Lower leg skin (tissue), 4 donors: ENCODE data around the gene MS4A6E. TPM values are rescaled to one million over a fixed set of nuclear protein-coding genes. Genes with fewer than 3 reads are reported as not detected.

Source experiments
- DNase-seq, 2 donors: peaks; one replicate each; pipeline ENCODE4 v3.0.0-alpha.2; 2019; ENCODE audit warnings: low spot score in 2 of 2
- H3K4me3 ChIP-seq: fragments of 200-600 bp; sonication (generic); 2 replicates; pipeline ENCODE4 v1.5.1; 2017; ENCODE audit warnings: mild to moderate bottlenecking, low read depth; ENCODE audit not compliant: poor library complexity, severe bottlenecking
- CTCF ChIP-seq, 3 donors: fragments of 450-650 bp; IDR thresholded peaks; one replicate each; pipeline ENCODE4 v1.5.1; 2016; ENCODE audit warnings: antibody characterized with exemption in 3 of 3, mild to moderate bottlenecking in 3 of 3, moderate library complexity in 2 of 3
- POLR2A ChIP-seq, 2 donors: fragments of 450-650 bp; IDR thresholded peaks; one replicate each; pipeline ENCODE4 v1.6.1; 2016 to 2017; ENCODE audit warnings: antibody characterized with exemption in 2 of 2, mild to moderate bottlenecking in 1 of 2, moderate library complexity in 1 of 2
- WGBS, 2 donors: methylation state at CpG; one replicate each; pipeline ENCODE4 v1.1.5; 2018; 5-methylcytosine and 5-hydroxymethylcytosine counted together
- intact Hi-C: fragments of 100-400 bp; cut with DNase I; formaldehyde crosslinking; loops from one replicate; pipeline ENCODE4 v1.15.0; 2023; ENCODE audit warnings: low total_unique reads
- total RNA-seq, 4 donors: library from RNA; depleted of rRNA; stranded (reverse); fragments of >200 nt; gene quantifications; one replicate each; pipeline ENCODE4 v1.1.0, GENCODE V29; 2016

Gene MS4A6E
- total RNA-seq, 4 donors from 2014 or later, result not detected

- intact Hi-C loops, result no loop called here
- TF ChIP-seq POLR2A (IDR thresholded peaks at IDR 0.05) (no peak), CTCF (IDR thresholded peaks at IDR 0.05) (no peak)
- DNase-seq, result peak; percentile 63 to 88
- WGBS, 2 donors, result 78 to 87% methylated on average over 2 of the region's 2 CpGs
- no peak overlapping the region for H3K4me3 ChIP-seq
These were observed 50.5 kb downstream of the MS4A6E start for GRCh38 chr11:60377401-60378136.

GRCh38 chr11:60378354-60378753, 51.3 kb downstream of the MS4A6E start, which contains the start of gene MS4A7:
TSS of gene MS4A7 (plus strand) at chr11:60378532. CDS start at chr11:60383142, 4,610 bp downstream.
- TF ChIP-seq POLR2A (IDR thresholded peaks at IDR 0.05), result no peak
- TF ChIP-seq CTCF (IDR thresholded peaks at IDR 0.05), result no peak
- no peak within 1 kb of the TSS for H3K4me3 ChIP-seq
- DNase-seq, result peak in 1 of 2 donors; percentile 24
- intact Hi-C loops, result no loop called here
- 52 to 54% methylated on average over 3 of the region's 3 CpGs for WGBS, 2 donors

DNA sequence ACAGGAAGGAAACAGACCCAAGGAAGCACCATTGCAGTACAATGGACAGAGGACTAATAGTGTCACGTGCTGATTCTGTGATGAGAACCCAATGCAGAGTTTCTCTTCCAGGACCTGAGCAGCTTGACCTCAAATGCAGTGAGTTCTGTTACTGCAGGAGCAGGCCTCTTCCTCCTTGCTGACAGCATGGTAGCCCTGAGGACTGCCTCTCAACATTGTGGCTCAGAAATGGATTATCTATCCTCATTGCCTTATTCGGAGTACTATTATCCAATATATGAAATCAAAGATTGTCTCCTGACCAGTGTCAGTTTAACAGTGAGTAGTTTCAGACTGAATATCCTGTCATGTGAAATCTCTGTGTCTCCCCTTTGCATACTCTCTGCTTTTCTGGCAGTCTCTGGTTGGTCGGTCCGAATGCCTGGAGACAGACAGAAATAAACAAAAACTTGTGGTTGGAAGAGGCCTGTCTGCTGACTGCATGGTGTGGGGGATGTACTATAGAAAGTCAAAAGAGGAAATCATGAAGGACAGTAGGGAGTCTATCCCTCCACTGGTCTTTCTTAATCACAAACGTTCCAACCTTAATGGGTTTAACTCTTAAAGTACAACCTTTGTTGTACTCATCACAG, 62.3 kb downstream of the MS4A6E start:
- no peak for DNase-seq
- 43 to 44% methylated on average over 5 of the region's 5 CpGs for WGBS, 2 donors
- TF ChIP-seq CTCF (IDR thresholded peaks at IDR 0.05) (no peak), POLR2A (IDR thresholded peaks at IDR 0.05) (no peak)

GRCh38 chr11:60390419-60390818, 63.4 kb downstream of the MS4A6E start:
- intact Hi-C loops, result no loop called here
- no peak for TF ChIP-seq POLR2A (IDR thresholded peaks at IDR 0.05)
- no peak for TF ChIP-seq CTCF (IDR thresholded peaks at IDR 0.05)
- DNase-seq, result no peak
- no peak overlapping the region for H3K4me3 ChIP-seq

More for the DNA sequence above, 62.3 kb downstream of the MS4A6E start:
- no peak overlapping the region for H3K4me3 ChIP-seq
- intact Hi-C loops, result no loop called here

Other genes starting within 250 kb of the MS4A6E start
- gene MS4A2, start 238.6 kb upstream of the MS4A6E start, total RNA-seq, result 1 to 10 TPM in 1 of 4 donors, under 1 TPM in 3; 0.13 to 1.8 (median 0.32) TPM
- 10 to 100 TPM in 3 of 4 donors, 1 to 10 TPM in 1; 4.1 to 22.2 (median 15.0) TPM for gene MS4A6A, start 144.2 kb upstream of the MS4A6E start, total RNA-seq
- 1 to 10 TPM in 3 of 4 donors, under 1 TPM in 1; 0.25 to 1.6 (median 1.4) TPM for gene MS4A4E, start 84.1 kb upstream of the MS4A6E start, total RNA-seq
- gene MS4A4A, start 46.6 kb upstream of the MS4A6E start, total RNA-seq, result 1 to 10 TPM; 3.0 to 9.5 (median 6.2) TPM
- 1 to 10 TPM; 2.4 to 5.7 (median 2.8) TPM for gene MS4A7, start 51.3 kb downstream of the MS4A6E start, total RNA-seq
- 1 to 10 TPM in 1 of 4 donors, under 1 TPM in 2, not detected in 1; 0.10 to 1.2 (median 0.38) TPM for gene MS4A14, start 69.2 kb downstream of the MS4A6E start, total RNA-seq
- not detected for gene MS4A5, start 102.3 kb downstream of the MS4A6E start, total RNA-seq
- gene MS4A1, start 128.6 kb downstream of the MS4A6E start, total RNA-seq, result under 1 TPM in 2 of 4 donors, not detected in 2; 0.27 to 0.72 TPM
- gene MS4A12, start 165.5 kb downstream of the MS4A6E start, total RNA-seq, result not detected
- not detected for gene MS4A13, start 188.1 kb downstream of the MS4A6E start, total RNA-seq